GM12878 (cell line): Measurements from ENCODE around the gene PBRM1. TPM values are rescaled to one million over a fixed set of nuclear protein-coding genes. Genes with fewer than 3 reads are reported as not detected.

Experiments used
- ATAC-seq: fragments of 200-7000 bp; cut with Tn5 transposase; 3 replicates; pipeline ENCODE4 v1.9.1; 2020; ENCODE audit warnings: mild to moderate bottlenecking, moderate library complexity
- BruUV-seq: library from RNA; stranded (reverse); fragments of 400-500 nt; replicated peaks from 2 replicates; lab custom pipeline; 2021; lab: Mats Ljungman, UMichigan
- CTCF ChIA-PET: fragments of 300-600 bp; sonication (Branson Sonifier 250); formaldehyde crosslinking; extraction: SDS; loops from one replicate; lab custom pipeline; 2021; ENCODE audit warnings: inconsistent platforms; lab: Yijun Ruan, JAX
- POLR2A ChIA-PET: fragments of 350-600 bp; formaldehyde crosslinking; extraction: SDS; loops from one replicate; lab custom pipeline; 2021; ENCODE audit warnings: inconsistent platforms; lab: Charles Lee
- RAD21 ChIA-PET: fragments of 300-600 bp; sonication (Branson Sonifier 250); formaldehyde crosslinking; loops from one replicate; lab custom pipeline; 2023; ENCODE audit warnings: antibody characterized with exemption; ENCODE audit not compliant: unreplicated experiment; lab: Charles Lee
- SMC1A ChIA-PET: fragments of 300-600 bp; sonication (Branson Sonifier 250); formaldehyde crosslinking; loops from one replicate; lab custom pipeline; 2023; ENCODE audit not compliant: unreplicated experiment, uncharacterized antibody; lab: Charles Lee
- DNase-seq: peaks from one replicate; pipeline ENCODE4 v3.0.0-alpha.2; 2011; ENCODE audit warnings: low read depth, low spot score
- FAIRE-seq: peaks from 3 replicates; lab custom pipeline; 2011; peaks lifted over from hg19 to GRCh38; lab: Jason Lieb, UNC
- H2AFZ ChIP-seq: 2 replicates; pipeline ENCODE4 v1.6.0; 2011; ENCODE audit warnings: low read depth, low read length, control low read depth; ENCODE audit not compliant: control insufficient read depth
- H3K27ac ChIP-seq: 2 replicates; pipeline ENCODE4 v1.5.1; 2011; ENCODE audit warnings: control low read depth; ENCODE audit not compliant: control insufficient read depth, insufficient read depth
- H3K27me3 ChIP-seq, 2 experiments: replicated peaks in 1 of 2; 2 replicates each; pipeline versions ENCODE4 v1.6.0 to v1.6.1; 2011; ENCODE audit warnings: low read length in 1 of 2; ENCODE audit not compliant: control insufficient read depth in 2 of 2, insufficient read depth in 2 of 2
- H3K36me3 ChIP-seq, 2 experiments: 2 replicates each; pipeline ENCODE4 v1.5.1; 2011; ENCODE audit warnings: low read length in 1 of 2; ENCODE audit not compliant: control insufficient read depth in 2 of 2, insufficient read depth in 2 of 2
- H3K4me1 ChIP-seq: 2 replicates; pipeline ENCODE4 v1.6.1; 2011; ENCODE audit warnings: mild to moderate bottlenecking, low read length, moderate library complexity, mixed read lengths; ENCODE audit not compliant: control insufficient read depth, insufficient read depth
- H3K4me2 ChIP-seq: 2 replicates; pipeline ENCODE4 v1.6.0; 2011; ENCODE audit warnings: control low read depth; ENCODE audit not compliant: control insufficient read depth, insufficient read depth
- H3K4me3 ChIP-seq: fragments of 200-600 bp; sonication (generic); 2 replicates; pipeline ENCODE4 v1.5.1; 2016
- H3K79me2 ChIP-seq: 2 replicates; pipeline ENCODE4 v1.6.0; 2011; ENCODE audit warnings: low read length; ENCODE audit not compliant: control insufficient read depth, insufficient read depth
- H3K9ac ChIP-seq: 2 replicates; pipeline ENCODE4 v1.8.0; 2011; ENCODE audit warnings: low read length, control low read depth, mixed read lengths; ENCODE audit not compliant: control insufficient read depth, insufficient read depth
- H3K9me3 ChIP-seq: replicated peaks from 3 replicates; pipeline ENCODE4 v1.5.1; 2011; ENCODE audit warnings: mild to moderate bottlenecking, low read length; ENCODE audit not compliant: control insufficient read depth, insufficient read depth
- H4K20me1 ChIP-seq: 2 replicates; pipeline ENCODE4 v1.6.0; 2011; ENCODE audit not compliant: control insufficient read depth, insufficient read depth
- POLR2A ChIP-seq: IDR thresholded peaks from 2 replicates; pipeline ENCODE4 v1.6.1; 2011; ENCODE audit warnings: low read depth, mild to moderate bottlenecking, low read length
- SMAD5 ChIP-seq: IDR thresholded peaks from 2 replicates; pipeline ENCODE4 v1.6.1; 2016; ENCODE audit warnings: antibody characterized with exemption, low read depth
- SP1 ChIP-seq: IDR thresholded peaks from one replicate; pipeline ENCODE4 v1.6.1; 2011; ENCODE audit warnings: low read depth, low read length
- WGBS: methylation state at CpG from one replicate; pipeline ENCODE4 v1.1.6; 2016; ENCODE audit warnings: low lambda C conversion rate; ENCODE audit not compliant: insufficient replicate concordance, insufficient coverage; ENCODE audit errors: missing lambda C conversion rate; 5-methylcytosine and 5-hydroxymethylcytosine counted together
- in situ Hi-C: fragments of 300-500 bp; cut with MboI; formaldehyde crosslinking; loops from 9 replicates; pipeline ENCODE4 v1.14.3; 2018; ENCODE audit warnings: mixed read lengths
- intact Hi-C: fragments of 100-400 bp; cut with micrococcal nuclease; formaldehyde crosslinking; loops from one replicate; pipeline ENCODE4 v1.14.2; 2022; ENCODE audit not compliant: unreplicated experiment
- polyA plus RNA-seq, 11 experiments: library from polyadenylated mRNA; depleted of rRNA in 4 of 11; unstranded in 6 of 11; stranded (reverse) in 5 of 11; fragments of >200 nt; fragmentation: Nextera tagmentation in 4 of 11; fragmentation: Illumina TruSeq in 1 of 11; extraction: Ambion mirVana in 4 of 11; extraction: Trizol in 1 of 11; gene quantifications; 1 replicate in 1 of 11; 2 replicates in 10 of 11; pipeline versions ENCODE4 v1.2.1 to v1.2.3, GENCODE V29; 2011 to 2016; ENCODE audit warnings: inconsistent platforms in 2 of 11, missing spikeins in 2 of 11, low read depth in 1 of 11
- total RNA-seq, 4 experiments: library from RNA; depleted of rRNA in 3 of 4; stranded (reverse); fragments of >200 nt in 3 of 4; fragmentation: Illumina TruSeq in 1 of 4; extraction: Trizol in 1 of 4; gene quantifications; 2 replicates each; pipeline versions ENCODE4 v1.2.1 to v1.2.3, GENCODE V29; 2013 to 2021
- TF ChIP-seq, protein P1 (sequence below): fragments of 450-650 bp; IDR thresholded peaks from 2 replicates; pipeline ENCODE4 v1.6.1; 2017; ENCODE audit warnings: antibody characterized with exemption, mild to moderate bottlenecking, moderate library complexity
- TF ChIP-seq, protein P2 (sequence below): fragments of 450-650 bp; formaldehyde crosslinking; IDR thresholded peaks from 2 replicates; pipeline ENCODE4 v1.5.0; 2022; ENCODE audit warnings: mild to moderate bottlenecking, missing genetic modification characterization

The PBRM1 gene
- total and polyA plus RNA-seq, 10 of the 15 experiments (the other 5 are each of a cell fraction or from before 2014, with no cell fraction given) = 8.9 to 88.9 (median 39.3) TPM

GRCh38 chr3:52688266-52688665 is 2.6 kb upstream of the PBRM1 start:
- H3K4me3 ChIP-seq = peak overlapping the region; percentile 91; the same call in 1 of the 2 replicates
- ChIA-PET RAD21 (interaction anchor here (1.6 kb wide), 1 partner anchor 9 kb away, joined by 4 read pairs; no protein-coding TSS in a partner anchor), POLR2A (interaction anchor here (4.0 to 4.1 kb wide), 2 partner anchors 8 to 16 kb away, joined by 15 to 20 read pairs; partner anchors contain the start of genes GLT8D1 and SPCS1), CTCF (no interaction called here), SMC1A (no interaction called here)
- WGBS = 78% methylated on average over 6 of the region's 6 CpGs
- intact Hi-C loops = loop anchor here (10.0 kb wide), 1 partner anchor 233 kb away; the partner anchor contains the start of genes NISCH and TNNC1
- no peak overlapping the region for H3K27ac ChIP-seq
- in situ Hi-C loops = no loop called here
- no peaks in the 10 kb centered on the region for H3K9me3 ChIP-seq
- H3K4me1 ChIP-seq = peaks cover 17% of the 10 kb centered on the region
- ATAC-seq (no peak), FAIRE-seq (no peak), DNase-seq (no peak)
- H3K9ac ChIP-seq = no peak overlapping the region
- TF ChIP-seq SMAD5 (no peak), POLR2A (no peak), SP1 (no peak)
- TF ChIP-seq, protein P1, sequence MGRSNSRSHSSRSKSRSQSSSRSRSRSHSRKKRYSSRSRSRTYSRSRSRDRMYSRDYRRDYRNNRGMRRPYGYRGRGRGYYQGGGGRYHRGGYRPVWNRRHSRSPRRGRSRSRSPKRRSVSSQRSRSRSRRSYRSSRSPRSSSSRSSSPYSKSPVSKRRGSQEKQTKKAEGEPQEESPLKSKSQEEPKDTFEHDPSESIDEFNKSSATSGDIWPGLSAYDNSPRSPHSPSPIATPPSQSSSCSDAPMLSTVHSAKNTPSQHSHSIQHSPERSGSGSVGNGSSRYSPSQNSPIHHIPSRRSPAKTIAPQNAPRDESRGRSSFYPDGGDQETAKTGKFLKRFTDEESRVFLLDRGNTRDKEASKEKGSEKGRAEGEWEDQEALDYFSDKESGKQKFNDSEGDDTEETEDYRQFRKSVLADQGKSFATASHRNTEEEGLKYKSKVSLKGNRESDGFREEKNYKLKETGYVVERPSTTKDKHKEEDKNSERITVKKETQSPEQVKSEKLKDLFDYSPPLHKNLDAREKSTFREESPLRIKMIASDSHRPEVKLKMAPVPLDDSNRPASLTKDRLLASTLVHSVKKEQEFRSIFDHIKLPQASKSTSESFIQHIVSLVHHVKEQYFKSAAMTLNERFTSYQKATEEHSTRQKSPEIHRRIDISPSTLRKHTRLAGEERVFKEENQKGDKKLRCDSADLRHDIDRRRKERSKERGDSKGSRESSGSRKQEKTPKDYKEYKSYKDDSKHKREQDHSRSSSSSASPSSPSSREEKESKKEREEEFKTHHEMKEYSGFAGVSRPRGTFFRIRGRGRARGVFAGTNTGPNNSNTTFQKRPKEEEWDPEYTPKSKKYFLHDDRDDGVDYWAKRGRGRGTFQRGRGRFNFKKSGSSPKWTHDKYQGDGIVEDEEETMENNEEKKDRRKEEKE = no peak
- TF ChIP-seq, protein P2, sequence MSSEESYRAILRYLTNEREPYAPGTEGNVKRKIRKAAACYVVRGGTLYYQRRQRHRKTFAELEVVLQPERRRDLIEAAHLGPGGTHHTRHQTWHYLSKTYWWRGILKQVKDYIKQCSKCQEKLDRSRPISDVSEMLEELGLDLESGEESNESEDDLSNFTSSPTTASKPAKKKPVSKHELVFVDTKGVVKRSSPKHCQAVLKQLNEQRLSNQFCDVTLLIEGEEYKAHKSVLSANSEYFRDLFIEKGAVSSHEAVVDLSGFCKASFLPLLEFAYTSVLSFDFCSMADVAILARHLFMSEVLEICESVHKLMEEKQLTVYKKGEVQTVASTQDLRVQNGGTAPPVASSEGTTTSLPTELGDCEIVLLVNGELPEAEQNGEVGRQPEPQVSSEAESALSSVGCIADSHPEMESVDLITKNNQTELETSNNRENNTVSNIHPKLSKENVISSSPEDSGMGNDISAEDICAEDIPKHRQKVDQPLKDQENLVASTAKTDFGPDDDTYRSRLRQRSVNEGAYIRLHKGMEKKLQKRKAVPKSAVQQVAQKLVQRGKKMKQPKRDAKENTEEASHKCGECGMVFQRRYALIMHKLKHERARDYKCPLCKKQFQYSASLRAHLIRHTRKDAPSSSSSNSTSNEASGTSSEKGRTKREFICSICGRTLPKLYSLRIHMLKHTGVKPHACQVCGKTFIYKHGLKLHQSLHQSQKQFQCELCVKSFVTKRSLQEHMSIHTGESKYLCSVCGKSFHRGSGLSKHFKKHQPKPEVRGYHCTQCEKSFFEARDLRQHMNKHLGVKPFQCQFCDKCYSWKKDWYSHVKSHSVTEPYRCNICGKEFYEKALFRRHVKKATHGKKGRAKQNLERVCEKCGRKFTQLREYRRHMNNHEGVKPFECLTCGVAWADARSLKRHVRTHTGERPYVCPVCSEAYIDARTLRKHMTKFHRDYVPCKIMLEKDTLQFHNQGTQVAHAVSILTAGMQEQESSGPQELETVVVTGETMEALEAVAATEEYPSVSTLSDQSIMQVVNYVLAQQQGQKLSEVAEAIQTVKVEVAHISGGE (CRISPR knock-in tag) = no peak
- H3K36me3 ChIP-seq = peaks cover 16 to 51% of the 10 kb centered on the region in 2 experiments
- no peaks in the 10 kb centered on the region for H3K27me3 ChIP-seq
- no peak overlapping the region for H2AFZ ChIP-seq
- peaks cover 76% of the 10 kb centered on the region for H3K79me2 ChIP-seq
- peak overlapping the region; percentile 95 for H3K4me2 ChIP-seq
- H4K20me1 ChIP-seq = no peaks in the 10 kb centered on the region
- no TSS peak for BruUV-seq
